AG09319 (cell line): ENCODE results near the gene CFAP99.

Experiments
- DNase-seq: peaks from one replicate; pipeline ENCODE4 v3.0.0-alpha.2; 2010; ENCODE audit warnings: low read depth; ENCODE audit errors: extremely low read depth
- TF ChIP-seq, protein P1 (sequence below): IDR thresholded peaks from 2 replicates; pipeline ENCODE4 v1.5.1; 2011; ENCODE audit warnings: low read depth, mild to moderate bottlenecking, inconsistent platforms, low read length, moderate library complexity

Gene CFAP99

DNA sequence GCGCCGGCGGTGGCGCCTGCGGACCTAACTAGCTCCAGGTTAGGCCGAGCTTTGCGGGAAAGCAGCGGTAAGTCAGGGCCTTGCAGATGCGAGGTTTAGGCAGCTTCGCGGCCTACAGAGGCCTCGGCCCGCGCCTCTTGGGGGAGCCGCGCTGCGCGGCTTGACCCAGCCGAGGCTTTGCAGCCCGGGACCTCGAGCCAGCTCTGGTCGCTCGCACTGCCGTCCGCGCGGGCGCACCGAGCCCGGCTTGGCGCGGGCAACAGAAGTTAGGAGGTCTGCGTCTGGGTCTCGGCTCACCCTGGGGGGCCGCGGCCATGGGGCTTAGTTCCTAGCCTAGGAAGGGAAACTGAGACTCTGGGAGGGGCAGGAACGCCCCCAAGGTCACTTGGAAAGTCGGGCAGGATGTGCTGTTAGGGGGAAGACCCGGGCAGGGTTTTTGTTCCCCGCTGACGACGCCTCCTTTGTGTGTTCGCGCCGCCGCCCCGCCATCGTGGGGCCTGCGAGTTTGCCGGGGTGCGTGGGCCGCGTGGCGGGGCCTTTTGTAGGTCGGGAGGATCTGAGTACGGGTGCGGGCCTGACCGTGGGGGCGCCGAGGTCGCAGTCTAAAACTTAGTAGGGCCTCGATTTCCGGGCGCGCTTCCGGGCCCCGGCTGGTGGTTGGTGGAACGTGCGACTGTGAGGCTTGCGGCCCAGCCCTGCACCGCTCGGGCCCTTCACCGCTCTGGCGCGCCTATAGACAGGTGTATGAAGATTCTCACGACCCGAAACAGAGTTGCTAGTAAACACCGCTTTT lies 50.6 kb downstream of the CFAP99 start:
- TF ChIP-seq, protein P1, sequence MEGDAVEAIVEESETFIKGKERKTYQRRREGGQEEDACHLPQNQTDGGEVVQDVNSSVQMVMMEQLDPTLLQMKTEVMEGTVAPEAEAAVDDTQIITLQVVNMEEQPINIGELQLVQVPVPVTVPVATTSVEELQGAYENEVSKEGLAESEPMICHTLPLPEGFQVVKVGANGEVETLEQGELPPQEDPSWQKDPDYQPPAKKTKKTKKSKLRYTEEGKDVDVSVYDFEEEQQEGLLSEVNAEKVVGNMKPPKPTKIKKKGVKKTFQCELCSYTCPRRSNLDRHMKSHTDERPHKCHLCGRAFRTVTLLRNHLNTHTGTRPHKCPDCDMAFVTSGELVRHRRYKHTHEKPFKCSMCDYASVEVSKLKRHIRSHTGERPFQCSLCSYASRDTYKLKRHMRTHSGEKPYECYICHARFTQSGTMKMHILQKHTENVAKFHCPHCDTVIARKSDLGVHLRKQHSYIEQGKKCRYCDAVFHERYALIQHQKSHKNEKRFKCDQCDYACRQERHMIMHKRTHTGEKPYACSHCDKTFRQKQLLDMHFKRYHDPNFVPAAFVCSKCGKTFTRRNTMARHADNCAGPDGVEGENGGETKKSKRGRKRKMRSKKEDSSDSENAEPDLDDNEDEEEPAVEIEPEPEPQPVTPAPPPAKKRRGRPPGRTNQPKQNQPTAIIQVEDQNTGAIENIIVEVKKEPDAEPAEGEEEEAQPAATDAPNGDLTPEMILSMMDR, result no peak; the same call in 1 of the 2 replicates
- no peak for DNase-seq

- no peak for DNase-seq
- TF ChIP-seq, protein P1, result no peak
These were observed 52.0 kb downstream of the CFAP99 start for GRCh38 chr4:2470791-2471190.

DNA sequence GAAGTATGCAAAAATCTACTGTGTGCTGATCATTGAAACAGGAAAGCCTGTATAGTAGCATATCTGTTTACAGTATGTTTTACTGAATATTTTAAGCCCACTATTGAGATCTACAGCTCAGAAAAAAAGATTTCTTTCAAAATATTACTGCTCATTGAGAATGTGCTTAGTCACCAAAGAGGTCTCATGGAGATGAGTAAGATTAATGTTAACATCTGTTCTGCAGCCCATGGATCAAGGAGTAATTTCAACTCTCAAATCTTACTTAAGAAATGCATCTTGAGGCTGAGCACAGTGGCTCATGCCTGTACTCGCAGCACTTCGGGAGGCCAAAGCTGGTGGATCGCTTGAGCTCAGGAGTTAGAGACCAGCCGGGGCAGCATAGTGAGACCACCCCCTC lies 53.4 kb downstream of the CFAP99 start:
- no peak for DNase-seq
- TF ChIP-seq, protein P1, result no peak

DNA sequence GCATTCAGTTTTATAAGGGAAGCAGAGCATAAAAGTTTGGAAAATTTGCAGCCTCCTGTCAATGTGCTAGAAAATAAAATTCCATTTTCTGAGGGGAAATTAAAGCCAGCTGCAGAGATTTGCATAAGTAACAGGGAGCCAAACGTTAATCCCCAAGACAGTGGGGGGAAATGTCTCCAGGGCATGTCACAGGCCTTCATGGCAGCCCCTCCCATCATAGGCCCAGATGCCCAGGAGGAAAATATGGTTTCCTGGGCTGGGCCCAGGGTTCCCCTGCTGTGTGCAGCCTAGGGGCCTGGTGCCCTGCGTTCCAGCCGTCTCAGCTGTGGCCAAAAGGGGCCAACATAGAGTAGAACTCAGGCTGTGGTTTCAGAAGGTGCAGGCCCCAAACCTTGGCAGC lies 59.5 kb downstream of the CFAP99 start:
- no peak for DNase-seq
- TF ChIP-seq, protein P1, result no peak

GRCh38 chr4:2480649-2481048 lies 61.9 kb downstream of the CFAP99 start:
- TF ChIP-seq, protein P1, result no peak
- no peak for DNase-seq

DNA sequence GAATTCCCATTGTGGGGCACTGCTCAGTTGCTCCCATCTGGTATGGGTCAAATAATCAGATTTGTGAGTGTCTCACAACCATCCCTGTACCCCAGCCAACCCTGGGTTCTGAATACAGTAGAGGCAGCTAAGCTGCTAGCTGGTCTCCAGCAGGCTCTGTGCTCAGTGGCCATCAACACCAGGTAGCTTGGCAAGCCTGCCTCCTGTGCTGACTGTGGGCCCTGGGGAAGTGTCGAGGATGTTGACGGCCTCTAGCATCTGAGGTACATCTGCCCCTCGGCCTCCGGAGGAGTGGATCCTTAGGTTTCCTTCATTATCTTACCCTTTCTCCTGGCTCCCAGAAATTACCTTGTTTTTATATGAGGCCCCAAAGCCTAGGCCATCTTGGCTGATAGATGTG lies 63.4 kb downstream of the CFAP99 start:
- no peak for DNase-seq
- TF ChIP-seq, protein P1, result no peak

DNA sequence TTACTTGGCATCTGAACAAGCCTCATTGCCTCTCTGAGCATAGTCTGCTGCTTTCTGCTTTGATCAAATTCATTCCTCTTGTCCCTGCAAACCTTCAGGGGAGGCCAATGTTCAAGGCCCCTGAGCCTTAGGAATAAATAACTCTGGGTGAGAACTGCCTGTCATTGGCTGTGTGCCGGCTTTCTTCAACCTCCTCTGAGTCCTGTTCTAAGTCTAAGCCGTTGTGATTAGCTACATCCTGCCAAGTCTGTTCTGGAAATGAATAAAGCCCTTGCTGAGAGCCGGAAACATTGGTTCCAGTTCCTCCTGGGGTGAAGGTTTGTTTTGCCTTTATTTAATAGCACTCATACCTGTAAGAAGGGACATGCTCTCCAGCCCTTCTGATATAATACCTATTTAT lies 63.9 kb downstream of the CFAP99 start:
- TF ChIP-seq, protein P1, result no peak
- no peak for DNase-seq
